Fibroblast of peridontal ligament (primary cell): ENCODE data around the gene CSF1R.
A peak's percentile ranks its signal among the peaks of the same experiment; 100 is the strongest.

ENCODE experiments used
- DNase-seq: peaks from one replicate; pipeline ENCODE4 v3.0.0-alpha.2; 2010; ENCODE audit errors: extremely low read depth

Gene CSF1R

GRCh38 chr5:150069672-150070627 is 16.4 kb downstream of the CSF1R start:
- DNase-seq = no peak

- no peak for DNase-seq
Observed at GRCh38 chr5:150068961-150069645, 17.3 kb downstream of the CSF1R start.

GRCh38 chr5:150068472-150068871 is 17.9 kb downstream of the CSF1R start:
- DNase-seq = no peak

GRCh38 chr5:150068071-150068470 is 18.3 kb downstream of the CSF1R start:
- no peak for DNase-seq

- no peak for DNase-seq
Observed at GRCh38 chr5:150067405-150067960, 18.9 kb downstream of the CSF1R start.

- peak; percentile 65 for DNase-seq
Observed at GRCh38 chr5:150066901-150067396, 19.4 kb downstream of the CSF1R start.

GRCh38 chr5:150066436-150066835 is 19.9 kb downstream of the CSF1R start:
- DNase-seq = no peak

- peak; percentile 31 for DNase-seq
Observed at GRCh38 chr5:150065886-150066285, 20.5 kb downstream of the CSF1R start.

- DNase-seq = peak; percentile 32
Observed at GRCh38 chr5:150065346-150065745, 21.0 kb downstream of the CSF1R start.

GRCh38 chr5:150064681-150065220 is 21.6 kb downstream of the CSF1R start:
- DNase-seq = no peak

- DNase-seq = no peak
Observed at GRCh38 chr5:150063638-150064037, 22.7 kb downstream of the CSF1R start.

- DNase-seq = no peak
Observed at GRCh38 chr5:150062216-150062922, 24.0 kb downstream of the CSF1R start.

- DNase-seq = no peak
Observed at GRCh38 chr5:150061538-150061995, 24.8 kb downstream of the CSF1R start.

GRCh38 chr5:150060471-150060870 is 25.9 kb downstream of the CSF1R start:
- DNase-seq = no peak

- DNase-seq = no peak
Observed at GRCh38 chr5:150059623-150060022, 26.7 kb downstream of the CSF1R start.

GRCh38 chr5:150058480-150059126 is 27.8 kb downstream of the CSF1R start:
- DNase-seq = peak; percentile 56

- no peak for DNase-seq
Observed at GRCh38 chr5:150057996-150058395, 28.4 kb downstream of the CSF1R start.

GRCh38 chr5:150057511-150057910 is 28.8 kb downstream of the CSF1R start:
- DNase-seq = no peak

GRCh38 chr5:150057052-150057451 is 29.3 kb downstream of the CSF1R start:
- DNase-seq = no peak

- DNase-seq = no peak
Observed at GRCh38 chr5:150056075-150056443, 30.3 kb downstream of the CSF1R start.
